Measurements from ENCODE around the gene PPP1R16B. TPM values are rescaled to one million over a fixed set of nuclear protein-coding genes. Genes with fewer than 3 reads are reported as not detected.

PPP1R16B gene
- total and polyA plus RNA-seq, 2 of the 8 experiments (the other 6 are each of a cell fraction or from before 2014, with no cell fraction given): 2.6 to 8.9 TPM

- no peak overlapping the region for H2BK120ac ChIP-seq (replicated peaks; ENCODE audit: low read depth, low read length)
- ChIA-PET CTCF (ENCODE audit: partially characterized antibody) (interaction anchor here (1.5 to 8.3 kb wide), 6 partner anchors 10 to 67 kb away, joined by 6 to 55 read pairs (median 8); no protein-coding TSS in a partner anchor), POLR2A (ENCODE audit: partially characterized antibody) (interaction anchor here (1.3 kb wide), 1 partner anchor 17 kb away, joined by 3 read pairs; no protein-coding TSS in a partner anchor)
- H3K56ac ChIP-seq (replicated peaks; ENCODE audit: insufficient read length, low read depth, low read length): no peak overlapping the region
- H3K27me3 ChIP-seq (replicated peaks in 1 of 4; ENCODE audit: control insufficient read depth in 3 of 4, extremely low read depth in 1 of 4, insufficient read depth in 3 of 4, low read length in 3 of 4): no peaks in the 10 kb centered on the region
- no peak overlapping the region for H4K8ac ChIP-seq (ENCODE audit: extremely low read depth, insufficient read depth, low read length)
- DNase-seq (ENCODE audit: low read depth in 1 of 2, low spot score in 2 of 2): no peak
- no peak overlapping the region for H4K91ac ChIP-seq (replicated peaks; ENCODE audit: insufficient read length, low read length)
- H3K79me2 ChIP-seq (ENCODE audit: control insufficient read depth in 1 of 2, insufficient read depth in 2 of 2, low read length in 2 of 2): no peaks in the 10 kb centered on the region
- H4K20me1 ChIP-seq (replicated peaks in 1 of 2; ENCODE audit: control insufficient read depth in 1 of 2, insufficient read depth in 2 of 2, low read length in 2 of 2): no peaks in the 10 kb centered on the region
- no peaks in the 10 kb centered on the region; the same call in 1 of the 2 replicates for H3K23me2 ChIP-seq (ENCODE audit: low read depth, low read length)
- H2AK5ac ChIP-seq (ENCODE audit: low read depth, low read length): no peak overlapping the region
- no peak overlapping the region for H2BK5ac ChIP-seq (ENCODE audit: low read depth, low read length)
- no peak overlapping the region for H4K5ac ChIP-seq (ENCODE audit: insufficient read length, low read depth, low read length)
- H3K4me1 ChIP-seq (replicated peaks in 1 of 4; ENCODE audit: control insufficient read depth in 3 of 4, insufficient read depth in 4 of 4, low read length in 3 of 4): peaks cover 0 to 3% (median under 1%) of the 10 kb centered on the region in 4 experiments; a peak in 3 of 7 replicates
- H3K23ac ChIP-seq (ENCODE audit: insufficient read length): no peak overlapping the region
- no peak overlapping the region for H3K4me2 ChIP-seq (ENCODE audit: insufficient read depth in 1 of 2, low read depth in 2 of 2, low read length in 2 of 2)
- no peak overlapping the region for H3K14ac ChIP-seq (ENCODE audit: insufficient read length)
- no peaks in the 10 kb centered on the region for H3K36me3 ChIP-seq (ENCODE audit: control insufficient read depth in 2 of 4, insufficient read depth in 4 of 4, low read length in 3 of 4)
- H2BK20ac ChIP-seq (ENCODE audit: low read length): no peak overlapping the region
- TF ChIP-seq EZH2 (IDR thresholded peaks at IDR 0.05; ENCODE audit: low read depth, low read length, severe bottlenecking) (no peak), PHF8 (conservative IDR thresholded peaks at IDR 0.05; ENCODE audit: low read depth, low read length) (no peak), SP4 (IDR thresholded peaks at IDR 0.05; ENCODE audit: low read length) (no peak), SAP30 (IDR thresholded peaks at IDR 0.05; ENCODE audit: insufficient read depth, insufficient replicate concordance, low read length) (no peak), TCF12 (IDR thresholded peaks at IDR 0.05; ENCODE audit: low read depth, low read length) (no peak), POLR2AphosphoS5 (IDR thresholded peaks at IDR 0.05; ENCODE audit: low read depth, low read length) (no peak), CEBPB (IDR thresholded peaks at IDR 0.05; ENCODE audit: low read depth, low read length) (no peak), CBX5 (IDR thresholded peaks at IDR 0.05; ENCODE audit: low read depth, low read length) (no peak), EP300 (IDR thresholded peaks at IDR 0.05; ENCODE audit: borderline replicate concordance in 1 of 2, low read depth in 2 of 2, low read length in 2 of 2) (no peak), TEAD4 (IDR thresholded peaks at IDR 0.05; ENCODE audit: low read depth, low read length) (no peak), BACH1 (IDR thresholded peaks at IDR 0.05; ENCODE audit: low read length) (no peak), CREB1 (IDR thresholded peaks at IDR 0.05) (no peak)
- H2BK15ac ChIP-seq (ENCODE audit: low read length): no peak overlapping the region
- no peak for FAIRE-seq
- H3K4me3 ChIP-seq (ENCODE audit: extremely low read depth in 1 of 4, insufficient read depth in 2 of 4, low read depth in 3 of 4, low read length in 4 of 4): no peak overlapping the region
- no peak overlapping the region for H3K27ac ChIP-seq (ENCODE audit: low read depth, low read length)
- H3K9ac ChIP-seq (replicated peaks in 1 of 4; ENCODE audit: extremely low read depth in 1 of 4, low read depth in 3 of 4, low read length in 3 of 4): no peak overlapping the region
- no peak overlapping the region for H3K18ac ChIP-seq (ENCODE audit: extremely low read depth, low read length)
- WGBS, 2 experiments (ENCODE audit: extremely low coverage in 1 of 2, insufficient coverage in 1 of 2, insufficient read length in 1 of 2, insufficient replicate concordance in 2 of 2, low coverage in 1 of 2, low lambda C conversion rate in 2 of 2, missing lambda C conversion rate in 1 of 2): 91% methylated on average over 7 of the region's 7 CpGs; no CpG with 5 or more reads in 1 of the 2 experiments
- H3K4ac ChIP-seq (replicated peaks; ENCODE audit: insufficient read length, low read depth, low read length): no peak overlapping the region
- H3K79me1 ChIP-seq (ENCODE audit: low read depth, low read length): no peaks in the 10 kb centered on the region
- H2BK12ac ChIP-seq (ENCODE audit: low read depth, low read length): no peak overlapping the region
- H2AFZ ChIP-seq (ENCODE audit: low read length): no peak overlapping the region
- H3K9me3 ChIP-seq (ENCODE audit: insufficient read depth in 2 of 2, low read depth in 1 of 2, low read length in 1 of 2): no peaks in the 10 kb centered on the region
Measured at GRCh38 chr20:38857703-38858102, 52.2 kb downstream of the PPP1R16B start.
